Endothelial cell of umbilical vein (primary cell): Measurements from ENCODE around the gene ZNF892. TPM values are rescaled to one million over a fixed set of nuclear protein-coding genes. Genes with fewer than 3 reads are reported as not detected.

Experiments used
- BruUV-seq: library from RNA; stranded (reverse); fragments of 400-500 nt; replicated peaks from 2 replicates; lab custom pipeline; 2021; lab: Mats Ljungman, UMichigan
- CTCF ChIA-PET: fragments of 300-600, 350-600 bp; sonication (Branson Sonifier 250); formaldehyde crosslinking; loops from one replicate; lab custom pipeline; 2021; ENCODE audit warnings: antibody characterized with exemption, inconsistent platforms; lab: Charles Lee
- POLR2A ChIA-PET: fragments of 300-600, 350-600 bp; sonication (Branson Sonifier 250); formaldehyde crosslinking; loops from one replicate; lab custom pipeline; 2021; ENCODE audit warnings: antibody characterized with exemption, inconsistent platforms; lab: Charles Lee
- DNase-seq: peaks from one replicate; pipeline ENCODE4 v3.0.0-alpha.2; 2011; ENCODE audit warnings: low read depth, low spot score
- FAIRE-seq: peaks from 2 replicates; lab custom pipeline; 2011; peaks lifted over from hg19 to GRCh38; lab: Jason Lieb, UNC
- H2AFZ ChIP-seq: 2 replicates; pipeline ENCODE4 v1.6.0; 2012; ENCODE audit warnings: low read depth, low read length, control low read depth, inconsistent platforms
- H3K27ac ChIP-seq: 2 replicates; pipeline ENCODE4 v1.5.1; 2011; ENCODE audit warnings: low read depth, mild to moderate bottlenecking, control low read depth, low read length, moderate library complexity; ENCODE audit not compliant: insufficient read depth
- H3K27me3 ChIP-seq, 2 experiments: 2 replicates each; pipeline versions ENCODE4 v1.6.0 to v1.6.1; 2011; ENCODE audit warnings: low read length in 2 of 2, mixed read lengths in 1 of 2; ENCODE audit not compliant: control insufficient read depth in 2 of 2, insufficient read depth in 2 of 2
- H3K36me3 ChIP-seq, 2 experiments: 2 replicates in 1 of 2; 3 replicates in 1 of 2; pipeline ENCODE4 v1.5.1; 2011; ENCODE audit warnings: low read length in 2 of 2, mild to moderate bottlenecking in 1 of 2, moderate library complexity in 1 of 2; ENCODE audit not compliant: control insufficient read depth in 2 of 2, insufficient read depth in 2 of 2; ENCODE audit errors: extremely low read depth in 1 of 2
- H3K4me1 ChIP-seq: 3 replicates; pipeline ENCODE4 v1.5.1; 2011; ENCODE audit warnings: mild to moderate bottlenecking, low read length; ENCODE audit not compliant: control insufficient read depth, insufficient read depth; ENCODE audit errors: extremely low read depth
- H3K4me2 ChIP-seq: 2 replicates; pipeline ENCODE4 v1.6.1; 2011; ENCODE audit warnings: low read length, control low read depth, mixed read lengths; ENCODE audit not compliant: insufficient read depth
- H3K4me3 ChIP-seq, 3 experiments: fragments of 200-600 bp in 1 of 3; sonication (generic), shearing (Covaris generic) in 1 of 3; replicated peaks in 1 of 3; 2 replicates each; pipeline ENCODE4 v1.5.1; 2011 to 2016; ENCODE audit warnings: control low read depth in 3 of 3, low read length in 3 of 3, mild to moderate bottlenecking in 2 of 3, inconsistent platforms in 1 of 3, low read depth in 1 of 3, moderate library complexity in 1 of 3; ENCODE audit not compliant: insufficient read depth in 1 of 3
- H3K79me2 ChIP-seq: 2 replicates; pipeline ENCODE4 v1.6.0; 2012; ENCODE audit warnings: low read length, inconsistent platforms; ENCODE audit not compliant: control insufficient read depth, insufficient read depth
- H3K9ac ChIP-seq: replicated peaks from 2 replicates; pipeline ENCODE3; 2011; ENCODE audit warnings: low read length, control low read depth; ENCODE audit not compliant: insufficient read depth; ENCODE audit errors: extremely low read depth
- H3K9me1 ChIP-seq: replicated peaks from 3 replicates; pipeline ENCODE4 v1.6.0; 2011; ENCODE audit warnings: mild to moderate bottlenecking, low read length; ENCODE audit not compliant: control insufficient read depth, insufficient read depth; ENCODE audit errors: extremely low read depth
- H3K9me3 ChIP-seq: replicated peaks from 2 replicates; pipeline ENCODE4 v1.5.1; 2012; ENCODE audit warnings: low read length, inconsistent platforms; ENCODE audit not compliant: control insufficient read depth, insufficient read depth
- H4K20me1 ChIP-seq: replicated peaks from 2 replicates; pipeline ENCODE3; 2011; ENCODE audit warnings: mild to moderate bottlenecking, low read length; ENCODE audit not compliant: control insufficient read depth, insufficient read depth; ENCODE audit errors: extremely low read depth
- CTCF ChIP-seq, 2 donors: IDR thresholded peaks; 1 replicate in 1 of 2; 2 replicates in 1 of 2; pipeline ENCODE4 v1.5.1; 2011; ENCODE audit warnings: low read length in 2 of 2, mild to moderate bottlenecking in 2 of 2, moderate library complexity in 2 of 2, control low read depth in 1 of 2, inconsistent platforms in 1 of 2, low read depth in 1 of 2; ENCODE audit not compliant: insufficient read depth in 1 of 2; ENCODE audit errors: extremely low read depth in 1 of 2
- EZH2 ChIP-seq: IDR thresholded peaks from 2 replicates; pipeline ENCODE4 v1.6.1; 2012; ENCODE audit warnings: borderline replicate concordance, low read depth, mild to moderate bottlenecking, moderate library complexity, low read length, inconsistent platforms; ENCODE audit not compliant: severe bottlenecking
- FOS ChIP-seq: IDR thresholded peaks from 2 replicates; pipeline ENCODE4 v1.6.1; 2011; ENCODE audit warnings: mild to moderate bottlenecking, low read length, moderate library complexity, borderline replicate concordance; ENCODE audit not compliant: insufficient read depth
- GATA2 ChIP-seq: IDR thresholded peaks from 2 replicates; pipeline ENCODE4 v1.7.0; 2011; ENCODE audit warnings: low read depth, mild to moderate bottlenecking, moderate library complexity, mixed read lengths, low read length; ENCODE audit not compliant: insufficient read length, insufficient read depth
- JUN ChIP-seq: IDR thresholded peaks from 2 replicates; pipeline ENCODE4 v1.6.1; 2011; ENCODE audit warnings: borderline replicate concordance, low read depth; ENCODE audit not compliant: insufficient read length, insufficient read depth
- MAX ChIP-seq: IDR thresholded peaks from 2 replicates; pipeline ENCODE4 v1.6.1; 2011; ENCODE audit not compliant: insufficient read depth, insufficient read length
- MYC ChIP-seq: IDR thresholded peaks from one replicate; pipeline ENCODE4 v1.6.1; 2011; ENCODE audit warnings: mild to moderate bottlenecking, low read depth, low read length
- POLR2A ChIP-seq: IDR thresholded peaks from 2 replicates; pipeline ENCODE4 v1.6.1; 2012; ENCODE audit warnings: low read depth, mild to moderate bottlenecking, control low read depth, low read length
- POLR2AphosphoS5 ChIP-seq: IDR thresholded peaks from 2 replicates; pipeline ENCODE4 v1.6.1; 2012; ENCODE audit warnings: low read depth, mild to moderate bottlenecking, control low read depth, low read length, moderate library complexity; ENCODE audit not compliant: insufficient read depth
- dilution Hi-C: fragments of 300-500 bp; cut with MboI; formaldehyde crosslinking; loops from one replicate; pipeline ENCODE4 v1.15.0; 2019; ENCODE audit warnings: low sequenced_read_pairs; ENCODE audit not compliant: extremely low pct_ligation_motif_present
- intact Hi-C: fragments of 100-400 bp; cut with micrococcal nuclease; formaldehyde crosslinking; loops from one replicate; pipeline ENCODE4 v1.10.0; 2022
- polyA plus RNA-seq, 4 experiments: library from polyadenylated mRNA; depleted of rRNA in 3 of 4; stranded (reverse) in 3 of 4; unstranded in 1 of 4; fragments of >200 nt; gene quantifications; 2 replicates each; pipeline versions ENCODE4 v1.2.1 to v1.2.3, GENCODE V29; 2011 to 2012; ENCODE audit warnings: missing spikeins in 1 of 4
- total RNA-seq: library from RNA; stranded (reverse); gene quantifications from 2 replicates; pipeline ENCODE4 v1.2.3, GENCODE V29; 2021

ZNF892 gene
- total and polyA plus RNA-seq, 2 donors (not counting 3 experiments of a cell fraction or from before 2014, with no cell fraction given): 0.65 to 3.7 TPM

- ChIA-PET CTCF (interaction anchor here (1.6 kb wide), 1 partner anchor 223 kb away, joined by 3 read pairs; no protein-coding TSS in a partner anchor), POLR2A (interaction anchor here (2.1 kb wide), 1 partner anchor 45 kb away, joined by 14 read pairs; the partner anchor contains the start of gene MRPS5)
- dilution Hi-C loops (no loop called here), intact Hi-C loops (loop anchor here (5.0 kb wide), 1 partner anchor 89 kb away; no protein-coding TSS in a partner anchor)
- H3K36me3 ChIP-seq: no peaks in the 10 kb centered on the region
- H3K4me2 ChIP-seq: peak overlapping the region; percentile 79
- DNase-seq (no peak), FAIRE-seq (no peak)
- TF ChIP-seq EZH2 (no peak), JUN (no peak), POLR2AphosphoS5 (no peak), CTCF (IDR thresholded peaks at IDR 0.05; ENCODE audit: extremely low read depth in 1 of 2, insufficient read depth in 1 of 2, low read depth in 1 of 2, low read length in 2 of 2) (no peak), MAX (no peak), MYC (no peak), FOS (no peak), POLR2A (no peak), GATA2 (no peak)
- no peaks in the 10 kb centered on the region for H3K9me1 ChIP-seq
- H3K4me3 ChIP-seq: peak overlapping the region; percentile 28 to 86 (median 58)
- H3K27me3 ChIP-seq: no peaks in the 10 kb centered on the region
- H3K4me1 ChIP-seq: peaks cover 8% of the 10 kb centered on the region
- H3K79me2 ChIP-seq: peaks cover 2% of the 10 kb centered on the region
- no peaks in the 10 kb centered on the region for H4K20me1 ChIP-seq
- no peak overlapping the region for H3K27ac ChIP-seq
- TSS peak; percentile 69 for BruUV-seq
- peak overlapping the region; percentile 92 for H2AFZ ChIP-seq
- H3K9ac ChIP-seq: peak overlapping the region; percentile 93
- no peaks in the 10 kb centered on the region for H3K9me3 ChIP-seq
Observed at GRCh38 chr2:95166065-95166763, 41.1 kb upstream of the ZNF892 start.
